ENCODE measurements around the gene MIER2. TPM values are rescaled to one million over a fixed set of nuclear protein-coding genes. Genes with fewer than 3 reads are reported as not detected.

Gene MIER2
- polyA plus RNA-seq, 2 of the 4 experiments (the other 2 are of a cell fraction): 8.8 to 11.5 TPM

DNA sequence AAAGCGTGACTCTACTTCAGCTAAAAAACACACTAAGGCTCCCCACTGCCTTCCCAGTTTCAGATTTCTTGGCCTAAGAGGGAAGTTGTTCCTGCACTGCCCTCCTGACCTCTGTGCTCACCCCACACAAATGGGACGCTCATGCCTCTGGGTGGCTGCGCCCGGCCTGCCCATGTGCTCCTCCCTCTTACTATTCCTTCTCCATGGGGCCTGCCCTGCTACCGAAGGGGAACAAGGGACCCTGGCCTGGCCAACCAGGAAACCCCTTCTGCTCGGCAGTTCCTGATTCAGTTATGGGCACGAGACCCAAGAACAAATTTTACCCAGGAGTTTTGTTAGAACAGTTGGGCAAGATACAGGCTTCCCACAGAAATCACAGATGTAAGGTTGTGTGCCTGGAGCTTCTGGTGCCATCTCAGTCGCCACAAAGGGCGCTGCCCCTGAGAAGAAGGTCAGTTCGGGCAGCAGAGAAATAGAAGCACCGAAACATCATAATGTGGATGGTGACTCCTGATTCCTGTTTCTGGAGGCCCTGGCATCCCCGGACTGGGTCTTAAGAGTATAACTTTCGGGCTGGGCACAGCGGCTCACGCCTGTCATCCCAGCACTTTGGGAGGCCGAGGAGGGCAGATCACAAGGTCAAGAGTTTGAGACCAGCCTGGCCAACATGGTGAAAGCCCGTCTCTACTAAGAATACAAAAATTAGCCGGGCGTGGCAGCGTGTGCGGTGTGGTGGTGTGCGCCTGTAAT lies 47.9 kb downstream of the MIER2 start:
- CTCF ChIA-PET: interaction anchor here (1.2 kb wide), 2 partner anchors 8 to 10 kb away, joined by 4 to 5 read pairs; no protein-coding TSS in a partner anchor
- ATAC-seq (no peak), DNase-seq (ENCODE audit: low read depth in 1 of 2, low spot score in 1 of 2) (no peak), FAIRE-seq (no peak)
- no peak overlapping the region for H3K27ac ChIP-seq
- no peak overlapping the region for H3K4me2 ChIP-seq
- POLR2A ChIA-PET: no interaction called here
- H3K4me1 ChIP-seq: 0 out of 3 replicates have a peak, but pooled peaks cover 4% of the 10 kb centered on the region
- no peaks in the 10 kb centered on the region for H3K9me3 ChIP-seq
- WGBS (ENCODE audit: missing lambda C conversion rate): 97% methylated on average over 12 of the region's 22 CpGs
- no peak for TF ChIP-seq TP53 (CRISPR knock-in tag; IDR thresholded peaks at IDR 0.05)
- TF ChIP-seq, protein P1, sequence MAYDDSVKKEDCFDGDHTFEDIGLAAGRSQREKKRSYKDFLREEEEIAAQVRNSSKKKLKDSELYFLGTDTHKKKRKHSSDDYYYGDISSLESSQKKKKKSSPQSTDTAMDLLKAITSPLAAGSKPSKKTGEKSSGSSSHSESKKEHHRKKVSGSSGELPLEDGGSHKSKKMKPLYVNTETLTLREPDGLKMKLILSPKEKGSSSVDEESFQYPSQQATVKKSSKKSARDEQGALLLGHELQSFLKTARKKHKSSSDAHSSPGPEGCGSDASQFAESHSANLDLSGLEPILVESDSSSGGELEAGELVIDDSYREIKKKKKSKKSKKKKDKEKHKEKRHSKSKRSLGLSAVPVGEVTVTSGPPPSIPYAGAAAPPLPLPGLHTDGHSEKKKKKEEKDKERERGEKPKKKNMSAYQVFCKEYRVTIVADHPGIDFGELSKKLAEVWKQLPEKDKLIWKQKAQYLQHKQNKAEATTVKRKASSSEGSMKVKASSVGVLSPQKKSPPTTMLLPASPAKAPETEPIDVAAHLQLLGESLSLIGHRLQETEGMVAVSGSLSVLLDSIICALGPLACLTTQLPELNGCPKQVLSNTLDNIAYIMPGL (CRISPR knock-in tag; IDR thresholded peaks at IDR 0.05; ENCODE audit: borderline replicate concordance): no peak
- TF ChIP-seq, protein P2, sequence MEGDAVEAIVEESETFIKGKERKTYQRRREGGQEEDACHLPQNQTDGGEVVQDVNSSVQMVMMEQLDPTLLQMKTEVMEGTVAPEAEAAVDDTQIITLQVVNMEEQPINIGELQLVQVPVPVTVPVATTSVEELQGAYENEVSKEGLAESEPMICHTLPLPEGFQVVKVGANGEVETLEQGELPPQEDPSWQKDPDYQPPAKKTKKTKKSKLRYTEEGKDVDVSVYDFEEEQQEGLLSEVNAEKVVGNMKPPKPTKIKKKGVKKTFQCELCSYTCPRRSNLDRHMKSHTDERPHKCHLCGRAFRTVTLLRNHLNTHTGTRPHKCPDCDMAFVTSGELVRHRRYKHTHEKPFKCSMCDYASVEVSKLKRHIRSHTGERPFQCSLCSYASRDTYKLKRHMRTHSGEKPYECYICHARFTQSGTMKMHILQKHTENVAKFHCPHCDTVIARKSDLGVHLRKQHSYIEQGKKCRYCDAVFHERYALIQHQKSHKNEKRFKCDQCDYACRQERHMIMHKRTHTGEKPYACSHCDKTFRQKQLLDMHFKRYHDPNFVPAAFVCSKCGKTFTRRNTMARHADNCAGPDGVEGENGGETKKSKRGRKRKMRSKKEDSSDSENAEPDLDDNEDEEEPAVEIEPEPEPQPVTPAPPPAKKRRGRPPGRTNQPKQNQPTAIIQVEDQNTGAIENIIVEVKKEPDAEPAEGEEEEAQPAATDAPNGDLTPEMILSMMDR (IDR thresholded peaks at IDR 0.05): no peak
- TF ChIP-seq NFE2L2 (conservative IDR thresholded peaks at IDR 0.05; ENCODE audit: low read length): no peak
- TF ChIP-seq HEYL (CRISPR knock-in tag; IDR thresholded peaks at IDR 0.05): no peak
- TF ChIP-seq, protein P3, sequence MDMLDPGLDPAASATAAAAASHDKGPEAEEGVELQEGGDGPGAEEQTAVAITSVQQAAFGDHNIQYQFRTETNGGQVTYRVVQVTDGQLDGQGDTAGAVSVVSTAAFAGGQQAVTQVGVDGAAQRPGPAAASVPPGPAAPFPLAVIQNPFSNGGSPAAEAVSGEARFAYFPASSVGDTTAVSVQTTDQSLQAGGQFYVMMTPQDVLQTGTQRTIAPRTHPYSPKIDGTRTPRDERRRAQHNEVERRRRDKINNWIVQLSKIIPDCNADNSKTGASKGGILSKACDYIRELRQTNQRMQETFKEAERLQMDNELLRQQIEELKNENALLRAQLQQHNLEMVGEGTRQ (IDR thresholded peaks at IDR 0.05): no peak
- TF ChIP-seq KDM5A (IDR thresholded peaks at IDR 0.05): no peak
- TF ChIP-seq PHF8 (IDR thresholded peaks at IDR 0.05; ENCODE audit: borderline replicate concordance, low read depth): no peak
- no peak for TF ChIP-seq GATA3 (IDR thresholded peaks at IDR 0.05; ENCODE audit: borderline replicate concordance)
- TF ChIP-seq, protein P4, sequence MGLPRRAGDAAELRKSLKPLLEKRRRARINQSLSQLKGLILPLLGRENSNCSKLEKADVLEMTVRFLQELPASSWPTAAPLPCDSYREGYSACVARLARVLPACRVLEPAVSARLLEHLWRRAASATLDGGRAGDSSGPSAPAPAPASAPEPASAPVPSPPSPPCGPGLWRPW (IDR thresholded peaks at IDR 0.05): no peak
- TF ChIP-seq, protein P5, sequence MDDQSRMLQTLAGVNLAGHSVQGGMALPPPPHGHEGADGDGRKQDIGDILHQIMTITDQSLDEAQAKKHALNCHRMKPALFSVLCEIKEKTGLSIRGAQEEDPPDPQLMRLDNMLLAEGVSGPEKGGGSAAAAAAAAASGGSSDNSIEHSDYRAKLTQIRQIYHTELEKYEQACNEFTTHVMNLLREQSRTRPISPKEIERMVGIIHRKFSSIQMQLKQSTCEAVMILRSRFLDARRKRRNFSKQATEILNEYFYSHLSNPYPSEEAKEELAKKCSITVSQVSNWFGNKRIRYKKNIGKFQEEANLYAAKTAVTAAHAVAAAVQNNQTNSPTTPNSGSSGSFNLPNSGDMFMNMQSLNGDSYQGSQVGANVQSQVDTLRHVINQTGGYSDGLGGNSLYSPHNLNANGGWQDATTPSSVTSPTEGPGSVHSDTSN (IDR thresholded peaks at IDR 0.05): no peak
- TF ChIP-seq NR3C1 (IDR thresholded peaks at IDR 0.05): no peak
- no peak for TF ChIP-seq SMC3 (IDR thresholded peaks at IDR 0.05)
- no peak overlapping the region for H3K4me3 ChIP-seq

DNA sequence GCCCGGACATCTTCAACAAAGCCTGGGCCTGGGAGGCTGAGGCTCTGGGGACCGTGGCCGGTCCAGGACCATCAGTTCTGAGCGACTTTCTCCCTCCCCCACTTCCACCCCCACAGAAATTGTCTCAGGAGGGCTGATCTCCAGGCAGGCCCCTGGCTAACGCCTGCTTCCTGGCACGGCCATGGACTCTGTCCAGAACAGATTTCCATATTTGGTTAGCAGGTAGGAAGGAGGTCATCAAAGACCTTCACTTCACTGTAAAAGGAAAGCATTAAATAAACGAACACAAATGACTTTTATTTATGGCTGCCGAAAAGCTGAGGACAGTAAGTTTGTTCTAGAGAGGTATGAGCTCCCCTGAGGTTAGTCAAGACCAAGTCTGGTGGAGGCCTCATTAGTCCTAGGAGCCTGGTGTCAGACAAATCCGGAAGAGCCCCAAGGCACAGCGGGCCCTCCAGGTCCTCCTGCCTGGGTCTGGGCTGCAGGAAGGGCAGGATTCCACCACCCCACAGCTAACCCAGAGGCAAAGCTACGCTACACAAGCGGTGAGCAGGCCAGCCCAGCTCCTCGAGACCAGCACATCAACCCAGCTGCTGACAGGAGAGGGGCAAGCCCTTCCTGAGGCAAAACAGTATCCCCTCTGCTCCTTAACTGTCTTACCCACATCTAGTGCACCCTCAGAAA lies 48.8 kb downstream of the MIER2 start:
- POLR2A ChIA-PET: no interaction called here
- H3K27ac ChIP-seq: no peak overlapping the region
- CTCF ChIA-PET: interaction anchor here (1.0 to 1.2 kb wide), 4 partner anchors 9 to 18 kb away, joined by 3 to 6 read pairs (median 4); no protein-coding TSS in a partner anchor
- TF ChIP-seq, protein P4 (IDR thresholded peaks at IDR 0.05): no peak
- DNase-seq (ENCODE audit: low read depth in 1 of 2, low spot score in 1 of 2) (no peak), ATAC-seq (no peak), FAIRE-seq (no peak)
- no peak overlapping the region for H3K4me3 ChIP-seq
- H3K4me1 ChIP-seq: 0 out of 3 replicates have a peak, but pooled peaks cover 4% of the 10 kb centered on the region
- H3K9me3 ChIP-seq: no peaks in the 10 kb centered on the region
- 54% methylated on average over 4 of the region's 13 CpGs for WGBS (ENCODE audit: missing lambda C conversion rate)
- H3K4me2 ChIP-seq: no peak overlapping the region

Measured in A549 (cell line).